GM23338 (cell line): Measurements from ENCODE around the gene DLEU7. TPM values are rescaled to one million over a fixed set of nuclear protein-coding genes. Genes with fewer than 3 reads are reported as not detected.

ENCODE experiments used
- ATAC-seq: fragments of 200-7000 bp; cut with Tn5 transposase; 3 replicates; pipeline ENCODE4 v1.9.1; 2020
- DNase-seq: peaks from one replicate; pipeline ENCODE4 v3.0.0-alpha.2; 2015; ENCODE audit warnings: low spot score
- H2AFZ ChIP-seq: fragments of 200-600 bp; sonication (generic); 2 replicates; pipeline ENCODE4 v1.8.0; 2016; ENCODE audit warnings: antibody characterized with exemption, mild to moderate bottlenecking, moderate library complexity
- H3F3A ChIP-seq: fragments of 200-600 bp; sonication (generic); replicated peaks from 2 replicates; pipeline ENCODE4 v1.8.0; 2017; ENCODE audit warnings: antibody characterized with exemption, mixed run types, low read depth
- H3K27ac ChIP-seq: fragments of 200-600 bp; sonication (generic); 2 replicates; pipeline ENCODE4 v1.6.1; 2016; ENCODE audit warnings: low read depth
- H3K27me3 ChIP-seq: fragments of 200-600 bp; sonication (generic); 2 replicates; pipeline ENCODE4 v1.8.0; 2016; ENCODE audit warnings: mild to moderate bottlenecking, mixed run types, moderate library complexity; ENCODE audit not compliant: insufficient read depth
- H3K36me3 ChIP-seq: fragments of 200-600 bp; sonication (generic); 2 replicates; pipeline ENCODE4 v1.8.0; 2016; ENCODE audit warnings: mild to moderate bottlenecking; ENCODE audit not compliant: insufficient read depth
- H3K4me1 ChIP-seq: fragments of 200-600 bp; sonication (generic); 2 replicates; pipeline ENCODE4 v1.8.0; 2016; ENCODE audit warnings: mild to moderate bottlenecking, moderate library complexity; ENCODE audit not compliant: insufficient read depth
- H3K4me2 ChIP-seq: fragments of 200-600 bp; sonication (generic); 2 replicates; pipeline ENCODE4 v1.7.1; 2017; ENCODE audit warnings: mixed run types
- H3K4me3 ChIP-seq: fragments of 200-600 bp; sonication (generic); 2 replicates; pipeline ENCODE4 v1.6.1; 2016; ENCODE audit warnings: mixed run types
- H3K79me2 ChIP-seq: fragments of 200-600 bp; sonication (generic); replicated peaks from 2 replicates; pipeline ENCODE4 v1.8.0; 2017; ENCODE audit warnings: mild to moderate bottlenecking; ENCODE audit not compliant: insufficient read depth
- H3K9me2 ChIP-seq: fragments of 200-600 bp; sonication (generic); 2 replicates; pipeline ENCODE4 v1.8.0; 2017; ENCODE audit not compliant: insufficient read depth
- H4K20me1 ChIP-seq: fragments of 200-600 bp; sonication (generic); replicated peaks from 2 replicates; pipeline ENCODE4 v1.8.0; 2017; ENCODE audit warnings: mild to moderate bottlenecking; ENCODE audit not compliant: insufficient read depth
- H3K27ac Mint-ChIP-seq: 2 replicates; pipeline ENCODE4 v1.8.0; 2020; ENCODE audit warnings: inconsistent platforms, mild to moderate bottlenecking, moderate library complexity, mixed read lengths
- H3K27me3 Mint-ChIP-seq: 3 replicates; pipeline ENCODE4 v1.8.0; 2022; ENCODE audit warnings: low read depth, mild to moderate bottlenecking, moderate library complexity, mixed read lengths, inconsistent platforms; ENCODE audit not compliant: insufficient read depth, poor library complexity
- H3K36me3 Mint-ChIP-seq: 3 replicates; pipeline ENCODE4 v1.8.0; 2021; ENCODE audit warnings: low read depth, mild to moderate bottlenecking, inconsistent platforms, moderate library complexity, mixed read lengths
- H3K4me1 Mint-ChIP-seq: 3 replicates; pipeline ENCODE4 v1.8.0; 2020; ENCODE audit warnings: mild to moderate bottlenecking, inconsistent platforms, mixed read lengths
- H3K4me3 Mint-ChIP-seq: 3 replicates; pipeline ENCODE4 v1.8.0; 2021; ENCODE audit warnings: moderate library complexity, mild to moderate bottlenecking, inconsistent platforms, mixed read lengths
- H3K9me3 Mint-ChIP-seq: 3 replicates; pipeline ENCODE4 v1.8.0; 2020; ENCODE audit warnings: moderate library complexity, mild to moderate bottlenecking, inconsistent platforms, mixed read lengths
- CREB1 ChIP-seq: fragments of 250-450 bp; sonication (Bioruptor Pico); IDR thresholded peaks from 2 replicates; pipeline ENCODE4 v1.5.0; 2020; ENCODE audit warnings: low read depth, mild to moderate bottlenecking, moderate library complexity
- CTCF ChIP-seq, 2 experiments: fragments of 200-600 bp in 1 of 2; sonication (generic) in 1 of 2; conservative IDR thresholded peaks; 2 replicates each; pipeline versions ENCODE4 v1.5.1 to v1.6.1; 2016 to 2017; ENCODE audit warnings: antibody characterized with exemption in 2 of 2, low read depth in 2 of 2, mild to moderate bottlenecking in 2 of 2, moderate library complexity in 1 of 2
- ETS1 ChIP-seq: IDR thresholded peaks from 2 replicates; pipeline ENCODE4 v1.6.1; 2016; ENCODE audit warnings: antibody characterized with exemption
- EZH2 ChIP-seq: fragments of 200-600 bp; sonication (generic); IDR thresholded peaks from one replicate; pipeline ENCODE4 v1.8.0; 2017; ENCODE audit warnings: antibody characterized with exemption, mild to moderate bottlenecking, low read depth; ENCODE audit not compliant: unreplicated experiment
- EZH2phosphoT487 ChIP-seq: fragments of 200-600 bp; sonication (generic); IDR thresholded peaks from one replicate; pipeline ENCODE4 v1.8.1; 2018; ENCODE audit warnings: antibody characterized with exemption; ENCODE audit not compliant: unreplicated experiment
- JUNB ChIP-seq: IDR thresholded peaks from one replicate; pipeline ENCODE4 v1.6.1; 2016; ENCODE audit warnings: antibody characterized with exemption; ENCODE audit not compliant: unreplicated experiment
- NANOG ChIP-seq: IDR thresholded peaks from 2 replicates; pipeline ENCODE4 v1.6.1; 2016; ENCODE audit warnings: antibody characterized with exemption, borderline replicate concordance
- POLR2AphosphoS5 ChIP-seq: IDR thresholded peaks from 2 replicates; pipeline ENCODE4 v1.6.1; 2016; ENCODE audit warnings: antibody characterized with exemption, low read depth
- REST ChIP-seq: IDR thresholded peaks from one replicate; pipeline ENCODE4 v1.6.1; 2018; ENCODE audit warnings: antibody characterized with exemption; ENCODE audit not compliant: unreplicated experiment
- STAT1 ChIP-seq: IDR thresholded peaks from one replicate; pipeline ENCODE4 v1.6.1; 2016; ENCODE audit warnings: antibody characterized with exemption; ENCODE audit not compliant: unreplicated experiment
- ZNF114 ChIP-seq: fragments of 250-450 bp; sonication (Bioruptor Pico); IDR thresholded peaks from 2 replicates; pipeline ENCODE4 v1.5.0; 2020; ENCODE audit warnings: mild to moderate bottlenecking, moderate library complexity
- ZNF331 ChIP-seq: fragments of 250-450 bp; sonication (Bioruptor Pico); IDR thresholded peaks from 2 replicates; pipeline ENCODE4 v1.5.0; 2020; ENCODE audit warnings: low read depth, mild to moderate bottlenecking, moderate library complexity
- ZNF462 ChIP-seq: fragments of 250-450 bp; sonication (Bioruptor Pico); IDR thresholded peaks from 2 replicates; pipeline ENCODE4 v1.5.0; 2020; ENCODE audit warnings: mild to moderate bottlenecking, moderate library complexity
- polyA plus RNA-seq: library from polyadenylated mRNA; unstranded; fragments of >200 nt; fragmentation: Nextera tagmentation; extraction: Ambion mirVana; gene quantifications from 2 replicates; pipeline ENCODE4 v1.2.1, GENCODE V29; 2016
- total RNA-seq: library from RNA; depleted of rRNA; stranded (reverse); fragments of >200 nt; shearing (Covaris generic); gene quantifications from 2 replicates; pipeline ENCODE4 v1.2.3, GENCODE V29; 2014

DLEU7 gene
- total and polyA plus RNA-seq, 2 experiments from 2014 or later = 8.7 to 11.6 TPM

- no peak for ATAC-seq
- Histone ChIP-seq H3K4me1 (peaks cover 13% of the 10 kb centered on the region), H3K4me3 (no peak overlapping the region), H2AFZ (no peak overlapping the region), H3F3A (no peaks in the 10 kb centered on the region), H3K4me2 (no peak overlapping the region), H3K9me2 (no peaks in the 10 kb centered on the region), H4K20me1 (no peaks in the 10 kb centered on the region), H3K27ac (no peak overlapping the region), H3K36me3 (no peaks in the 10 kb centered on the region), H3K27me3 (no peaks in the 10 kb centered on the region), H3K79me2 (no peaks in the 10 kb centered on the region)
- no peak for DNase-seq
- Mint-ChIP-seq H3K27ac (no peak overlapping the region), H3K4me3 (no peak overlapping the region), H3K36me3 (no peaks in the 10 kb centered on the region), H3K27me3 (peaks cover 2% of the 10 kb centered on the region), H3K9me3 (no peaks in the 10 kb centered on the region), H3K4me1 (peaks cover 9% of the 10 kb centered on the region)
- TF ChIP-seq STAT1 (no peak), CREB1 (CRISPR knock-in tag) (no peak), ZNF114 (CRISPR knock-in tag) (no peak), ETS1 (no peak), POLR2AphosphoS5 (no peak), EZH2 (no peak), EZH2phosphoT487 (no peak), CTCF (conservative IDR thresholded peaks at IDR 0.05; ENCODE audit: low read depth in 2 of 2) (no peak), ZNF462 (no peak), NANOG (no peak), REST (no peak), ZNF331 (CRISPR knock-in tag) (no peak), JUNB (no peak)
These were observed 43.7 kb upstream of the DLEU7 start for GRCh38 chr13:50887151-50887550.
